ENCODE data around the gene ATP11B. TPM values are rescaled to one million over a fixed set of nuclear protein-coding genes. Genes with fewer than 3 reads are reported as not detected.

The ATP11B gene
- total and polyA plus RNA-seq, 9 donors: 14.2 to 83.4 (median 54.4) TPM

- no peak for TF ChIP-seq POLR2A (IDR thresholded peaks at IDR 0.05)
- no peak overlapping the region for H3K27ac ChIP-seq
- no peak overlapping the region for H3K4me3 ChIP-seq
- peaks cover 2% of the 10 kb centered on the region for H3K4me1 ChIP-seq (ENCODE audit: insufficient read depth)
- WGBS, 3 donors: 91 to 96% (median 91%) methylated on average over 7 of the region's 7 CpGs
- H3K9me3 ChIP-seq: no peaks in the 10 kb centered on the region
- no peaks in the 10 kb centered on the region for H3K27me3 ChIP-seq
- DNase-seq: no peak
- no peaks in the 10 kb centered on the region for H3K36me3 ChIP-seq
- intact Hi-C loops (cut with DNase I): no loop called here
These were observed 176.5 kb downstream of the ATP11B start for GRCh38 chr3:182969853-182970252.

- WGBS, 3 donors: 80 to 86% (median 84%) methylated on average over 3 of the region's 3 CpGs
- TF ChIP-seq CTCF (IDR thresholded peaks at IDR 0.05) (no peak), EP300 (IDR thresholded peaks at IDR 0.05) (no peak), POLR2A (IDR thresholded peaks at IDR 0.05) (no peak)
These were observed 177.6 kb downstream of the ATP11B start for GRCh38 chr3:182970811-182971418.

More at GRCh38 chr3:182970811-182971418, 177.6 kb downstream of the ATP11B start:
- H3K4me3 ChIP-seq: no peak overlapping the region
- no peaks in the 10 kb centered on the region for H3K36me3 ChIP-seq
- no peaks in the 10 kb centered on the region for H3K9me3 ChIP-seq
- intact Hi-C loops (cut with DNase I): no loop called here
- no peak overlapping the region for H3K27ac ChIP-seq
- peaks cover 2% of the 10 kb centered on the region for H3K4me1 ChIP-seq (ENCODE audit: insufficient read depth)
- DNase-seq: no peak
- no peaks in the 10 kb centered on the region for H3K27me3 ChIP-seq

Other genes with a start within 250 kb of the ATP11B start
- gene DCUN1D1, start 187.0 kb downstream of the ATP11B start, total RNA-seq: 10 to 100 TPM; 14.6 to 42.7 (median 40.6) TPM
- 10 to 100 TPM in 1 of 2 donors, 1 to 10 TPM in 1; 7.7 to 17.2 TPM for gene DCUN1D1, start 187.0 kb downstream of the ATP11B start, polyA plus RNA-seq